Subcutaneous abdominal adipose tissue (tissue), 5 donors: ENCODE results near the gene SBK3.
"Not testable (repeated sequence)": the region's sequence is repeated elsewhere in the genome, so short reads cannot be mapped to it uniquely, and the experiment has no call there.

ENCODE experiments used
- H3K27ac ChIP-seq: one replicate; pipeline ENCODE4 v1.7.0; 2013; ENCODE audit warnings: low read depth, mild to moderate bottlenecking, inconsistent platforms, low read length, moderate library complexity
- H3K27me3 ChIP-seq, 5 donors: one replicate each; pipeline ENCODE4 v1.7.0; 2013; ENCODE audit warnings: low read length in 5 of 5, inconsistent platforms in 1 of 5; ENCODE audit not compliant: control insufficient read depth in 5 of 5, insufficient read depth in 4 of 5
- H3K36me3 ChIP-seq, 5 donors: one replicate each; pipeline ENCODE4 v1.7.0; 2013; ENCODE audit warnings: low read length in 5 of 5; ENCODE audit not compliant: control insufficient read depth in 5 of 5, insufficient read depth in 5 of 5
- H3K4me1 ChIP-seq, 5 donors: one replicate each; pipeline ENCODE4 v1.7.0; 2013; ENCODE audit warnings: low read length in 5 of 5, mild to moderate bottlenecking in 3 of 5, moderate library complexity in 1 of 5; ENCODE audit not compliant: control insufficient read depth in 5 of 5, insufficient read depth in 5 of 5
- H3K4me3 ChIP-seq, 5 donors: one replicate each; pipeline ENCODE4 v1.7.0; 2013; ENCODE audit warnings: low read length in 5 of 5, low read depth in 1 of 5
- H3K9ac ChIP-seq, 5 donors: one replicate each; pipeline ENCODE4 v1.7.0; 2013; ENCODE audit warnings: low read length in 5 of 5, mild to moderate bottlenecking in 4 of 5, moderate library complexity in 3 of 5
- H3K9me3 ChIP-seq, 5 donors: one replicate each; pipeline ENCODE4 v1.7.0; 2013; ENCODE audit warnings: low read length in 5 of 5; ENCODE audit not compliant: control insufficient read depth in 5 of 5
- donor health status: healthy.
- donor health status: healthy.
- donor health status: healthy.
- donor health status: healthy.
- donor health status: healthy.

The SBK3 gene

DNA sequence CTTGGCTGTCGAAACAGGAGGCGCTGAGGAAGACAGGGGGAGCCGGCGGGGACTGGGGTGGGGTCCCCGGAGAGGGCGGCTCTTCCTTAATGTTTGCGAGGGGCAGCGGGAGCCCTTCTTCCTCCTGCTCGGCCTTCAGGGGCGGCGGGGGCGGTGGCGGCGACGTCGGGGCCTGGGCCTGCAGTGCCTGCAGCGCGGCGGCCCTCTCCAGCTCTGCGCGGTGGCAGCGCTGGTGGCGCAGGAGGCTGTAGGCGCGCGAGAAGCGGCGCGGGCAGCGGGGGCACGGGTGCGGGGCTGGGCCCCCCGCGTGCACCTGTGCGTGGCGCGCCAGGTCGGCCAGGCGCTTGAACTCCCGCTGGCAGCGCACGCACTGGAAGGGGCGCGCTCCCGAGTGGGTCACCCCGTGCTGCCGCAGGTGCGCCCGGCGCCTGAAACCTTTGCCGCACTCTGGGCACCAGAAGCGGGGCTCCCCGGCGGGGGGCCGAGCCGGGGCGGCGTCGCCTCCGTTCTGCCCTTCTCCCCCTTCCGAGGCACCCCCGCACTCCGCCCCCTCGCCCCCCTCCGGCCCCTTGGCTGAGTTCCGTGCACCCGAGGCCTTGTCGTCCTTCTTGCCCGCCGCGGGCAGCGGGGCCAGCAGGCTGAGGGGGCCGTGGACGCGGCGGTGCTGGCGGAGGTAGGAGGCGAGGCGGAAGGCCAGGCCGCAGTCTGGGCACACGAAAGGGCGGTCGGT is 32.9 kb upstream of the SBK3 start:
- Histone ChIP-seq H3K27me3 (no peaks in the 10 kb centered on the region), H3K9me3 (peaks cover 0 to 2% (median 0%) of the 10 kb centered on the region in 5 donors), H3K27ac (no peak overlapping the region), H3K4me1 (peaks cover 2 to 25% (median 24%) of the 10 kb centered on the region in 5 donors), H3K9ac (no peak overlapping the region), H3K36me3 (peaks cover 0 to 22% (median 13%) of the 10 kb centered on the region in 5 donors), H3K4me3 (no peak overlapping the region)

DNA sequence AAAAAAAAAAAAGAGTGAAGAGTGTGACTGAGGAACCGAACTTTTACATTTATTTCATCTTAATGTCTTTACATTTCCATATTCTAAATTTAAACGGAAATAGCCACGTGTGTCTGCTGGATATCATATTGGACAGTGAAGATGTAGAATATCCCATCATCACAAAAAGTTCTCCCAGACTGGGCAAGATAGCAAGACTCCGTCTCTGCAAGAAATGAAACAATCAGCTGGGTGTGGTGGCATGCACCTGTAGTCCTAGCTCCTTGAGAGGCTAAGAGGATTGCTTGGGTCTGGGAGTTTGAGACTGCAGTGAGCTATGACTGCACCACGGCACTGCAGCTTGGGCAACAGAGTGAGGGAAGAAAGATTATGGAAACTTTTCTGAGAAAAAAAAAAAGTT is 31.4 kb upstream of the SBK3 start:
- no peak overlapping the region for H3K27ac ChIP-seq
- H3K27me3 ChIP-seq: no peaks in the 10 kb centered on the region
- peaks cover 0 to 2% (median 0%) of the 10 kb centered on the region in 5 donors for H3K9me3 ChIP-seq
- H3K9ac ChIP-seq: no peak overlapping the region
- no peak overlapping the region for H3K4me3 ChIP-seq
- H3K4me1 ChIP-seq: peaks cover 2 to 19% (median 18%) of the 10 kb centered on the region in 5 donors
- peaks cover 0 to 22% (median 13%) of the 10 kb centered on the region in 5 donors for H3K36me3 ChIP-seq

DNA sequence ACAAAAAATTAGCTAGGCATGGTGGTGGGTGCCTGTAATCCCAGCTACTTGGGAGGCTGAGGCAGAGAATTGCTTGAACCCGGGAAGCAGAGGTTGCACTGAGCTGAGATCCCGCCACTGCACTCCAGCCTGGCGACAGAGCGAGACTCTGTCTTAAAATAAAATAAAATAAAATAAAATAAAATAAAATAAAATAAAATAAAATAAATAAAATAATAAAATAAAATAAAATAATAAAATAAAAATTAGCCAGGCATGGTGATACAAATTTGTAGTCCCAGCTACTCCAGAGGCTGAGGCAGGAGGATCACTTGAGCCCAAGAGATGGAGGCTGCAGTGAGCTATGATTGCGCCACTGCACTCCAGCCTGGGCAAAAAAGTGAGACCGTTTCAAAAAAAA is 28.6 kb upstream of the SBK3 start:
- not testable (repeated sequence) for H3K9me3 ChIP-seq, H3K9ac ChIP-seq, H3K27me3 ChIP-seq, H3K4me3 ChIP-seq, H3K4me1 ChIP-seq, H3K27ac ChIP-seq
- peaks cover 0 to 21% (median 11%) of the 10 kb centered on the region in 5 donors for H3K36me3 ChIP-seq

DNA sequence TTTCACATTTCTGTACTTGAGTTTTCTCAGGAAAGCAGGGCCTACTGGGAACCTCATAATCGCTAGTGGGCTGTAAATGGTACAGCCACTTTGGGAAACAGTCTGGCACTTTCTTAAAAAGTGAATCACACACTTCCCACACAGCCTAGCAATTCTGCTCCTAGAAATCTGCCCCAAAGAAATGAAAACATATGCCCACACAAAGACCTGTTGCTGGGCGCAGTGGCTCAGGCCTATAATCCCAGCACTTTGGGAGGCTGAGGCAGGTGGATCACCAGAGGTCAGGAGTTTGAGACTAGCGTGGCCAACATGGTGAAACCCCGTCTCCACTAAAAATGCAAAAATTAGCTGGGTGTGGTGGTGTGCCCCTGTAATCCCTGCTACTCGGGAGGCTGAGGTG is 24.1 kb upstream of the SBK3 start:
- not testable (repeated sequence) for H3K27me3 ChIP-seq, H3K36me3 ChIP-seq, H3K9me3 ChIP-seq, H3K9ac ChIP-seq, H3K27ac ChIP-seq, H3K4me1 ChIP-seq, H3K4me3 ChIP-seq

DNA sequence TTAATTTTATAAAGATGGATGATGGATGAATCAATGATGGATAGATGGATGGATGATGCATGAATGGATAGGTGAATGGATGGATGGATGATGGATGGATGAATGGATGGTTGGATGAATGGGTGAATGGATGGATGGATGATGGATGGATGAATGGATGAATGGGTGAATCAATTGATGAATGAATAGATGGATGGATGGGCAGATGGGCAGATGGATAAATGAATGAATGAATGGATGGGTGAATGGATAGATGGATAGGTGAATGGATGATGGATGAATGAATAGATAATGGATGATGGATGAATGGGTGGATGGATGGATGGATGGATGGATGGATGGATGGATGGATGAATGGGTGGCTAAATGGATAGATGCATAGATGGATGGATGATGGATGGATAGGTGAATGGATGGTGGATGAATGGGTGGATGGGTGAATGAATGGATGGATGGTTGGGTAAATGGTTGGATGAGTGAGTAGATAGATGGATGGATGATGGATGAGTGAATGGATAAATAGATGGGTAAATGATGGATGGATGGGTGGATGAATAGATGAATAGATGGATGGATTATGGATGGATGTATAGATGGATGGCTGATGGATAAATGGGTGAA is 22.5 kb upstream of the SBK3 start:
- Histone ChIP-seq H3K9me3 (peaks cover 0 to 2% (median 0%) of the 10 kb centered on the region in 5 donors), H3K36me3 (no peaks in the 10 kb centered on the region)

DNA sequence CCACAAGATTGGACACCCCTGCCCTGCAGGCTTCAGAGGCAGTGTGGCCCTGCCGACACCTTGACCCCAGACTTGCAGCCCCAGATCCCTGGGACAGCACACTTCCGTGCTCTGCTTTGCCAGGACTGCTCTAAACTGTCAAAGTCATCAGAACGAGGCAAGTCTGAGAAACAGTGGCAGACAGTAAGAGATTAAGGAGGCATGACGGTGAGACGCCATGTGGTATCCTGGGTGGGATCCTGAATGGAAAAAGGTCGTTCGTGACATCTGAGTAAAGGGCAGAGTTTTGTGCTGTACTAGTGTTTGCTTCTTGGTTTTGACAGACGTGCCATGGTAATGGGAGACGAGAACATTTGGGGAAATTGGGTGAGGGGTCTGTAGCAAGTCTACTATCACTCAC is 21.5 kb upstream of the SBK3 start:
- Histone ChIP-seq H3K27ac (no peak overlapping the region), H3K27me3 (peaks cover 0 to 9% (median 0%) of the 10 kb centered on the region in 5 donors), H3K9me3 (peaks cover 0 to 2% (median 0%) of the 10 kb centered on the region in 5 donors), H3K9ac (no peak overlapping the region), H3K4me3 (no peak overlapping the region), H3K36me3 (no peaks in the 10 kb centered on the region), H3K4me1 (no peaks in the 10 kb centered on the region)

More for the DNA sequence above, 22.5 kb upstream of the SBK3 start:
- H3K9ac ChIP-seq: no peak overlapping the region
- no peaks in the 10 kb centered on the region for H3K4me1 ChIP-seq
- H3K27ac ChIP-seq: no peak overlapping the region
- peaks cover 0 to 9% (median 0%) of the 10 kb centered on the region in 5 donors for H3K27me3 ChIP-seq
- no peak overlapping the region for H3K4me3 ChIP-seq

DNA sequence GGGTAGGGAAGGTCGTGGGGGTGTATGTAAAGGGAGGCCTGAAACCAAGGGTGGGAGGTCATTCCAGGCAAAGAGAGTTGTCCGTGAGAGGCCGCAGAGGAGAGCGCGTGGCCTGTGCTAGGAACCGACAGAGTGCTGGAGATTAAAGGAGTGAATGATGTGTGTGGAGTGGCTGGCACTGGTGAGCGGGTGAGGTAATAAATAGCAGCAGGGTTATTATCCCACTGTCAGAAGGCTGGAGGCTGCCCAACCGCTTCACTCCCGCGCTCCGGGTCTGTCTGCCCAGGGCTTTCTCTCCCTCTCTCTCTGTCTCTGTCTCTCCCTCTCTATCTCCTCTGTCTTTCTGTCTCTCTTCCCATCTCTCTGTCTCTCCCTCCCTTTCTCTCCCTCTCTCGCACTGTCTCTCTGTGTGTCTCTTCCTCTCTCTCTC is 17.9 kb upstream of the SBK3 start:
- Histone ChIP-seq H3K27ac (no peak overlapping the region), H3K36me3 (no peaks in the 10 kb centered on the region), H3K4me1 (no peaks in the 10 kb centered on the region), H3K9me3 (peaks cover 0 to 8% (median 5%) of the 10 kb centered on the region in 5 donors), H3K27me3 (peaks cover 0 to 11% (median 4%) of the 10 kb centered on the region in 5 donors), H3K9ac (no peak overlapping the region), H3K4me3 (no peak overlapping the region)

DNA sequence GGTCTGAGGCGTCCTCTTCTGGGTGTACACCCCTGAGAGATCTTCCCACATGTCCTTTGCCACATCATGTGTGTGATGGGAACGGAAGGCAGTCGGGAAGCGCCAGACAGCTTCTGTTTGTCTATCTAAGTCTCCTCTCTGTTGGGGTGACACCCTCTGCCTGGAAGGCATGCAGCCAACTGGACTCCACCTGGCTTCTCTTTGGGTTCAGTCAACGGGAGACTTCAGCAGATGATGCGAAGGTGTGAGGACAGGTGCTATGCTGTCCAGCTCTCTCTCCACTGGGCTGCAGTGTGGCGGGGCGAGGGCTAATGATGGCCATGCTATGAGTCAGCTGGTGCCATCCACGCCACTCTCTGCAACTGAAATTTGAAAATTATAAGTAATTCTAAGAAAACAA is 14.3 kb upstream of the SBK3 start:
- H3K4me1 ChIP-seq: no peaks in the 10 kb centered on the region
- no peak overlapping the region for H3K27ac ChIP-seq
- no peaks in the 10 kb centered on the region for H3K36me3 ChIP-seq
- H3K9me3 ChIP-seq: peaks cover 0 to 8% (median 5%) of the 10 kb centered on the region in 5 donors
- no peak overlapping the region for H3K9ac ChIP-seq
- H3K4me3 ChIP-seq: no peak overlapping the region
- H3K27me3 ChIP-seq: peaks cover 0 to 5% (median 2%) of the 10 kb centered on the region in 5 donors

DNA sequence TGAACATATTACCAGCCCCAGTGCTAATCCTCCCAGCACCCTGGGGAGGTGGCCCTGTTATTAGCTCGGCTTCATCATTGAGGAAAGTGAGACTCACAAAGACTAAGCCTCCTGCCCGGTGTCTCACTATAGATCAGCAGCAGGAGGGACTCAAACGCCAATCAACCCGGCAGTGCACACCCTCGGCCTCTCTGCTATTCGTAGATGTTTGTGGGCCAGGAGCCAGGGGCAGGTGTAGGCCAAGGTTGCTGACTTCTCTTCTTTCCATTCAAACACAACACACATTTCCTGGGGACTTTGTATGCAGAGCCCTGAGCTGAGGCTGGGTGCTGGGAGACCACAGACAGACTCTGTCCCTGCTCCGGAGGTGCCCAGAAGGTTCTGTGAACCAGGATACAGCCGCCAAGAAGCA is 9.4 kb upstream of the SBK3 start:
- Histone ChIP-seq H3K9ac (no peak overlapping the region), H3K9me3 (no peaks in the 10 kb centered on the region), H3K27me3 (peaks cover 0 to 9% (median 5%) of the 10 kb centered on the region in 5 donors), H3K4me3 (no peak overlapping the region), H3K27ac (no peak overlapping the region), H3K36me3 (no peaks in the 10 kb centered on the region), H3K4me1 (peaks cover 0 to 6% (median under 1%) of the 10 kb centered on the region in 5 donors)

DNA sequence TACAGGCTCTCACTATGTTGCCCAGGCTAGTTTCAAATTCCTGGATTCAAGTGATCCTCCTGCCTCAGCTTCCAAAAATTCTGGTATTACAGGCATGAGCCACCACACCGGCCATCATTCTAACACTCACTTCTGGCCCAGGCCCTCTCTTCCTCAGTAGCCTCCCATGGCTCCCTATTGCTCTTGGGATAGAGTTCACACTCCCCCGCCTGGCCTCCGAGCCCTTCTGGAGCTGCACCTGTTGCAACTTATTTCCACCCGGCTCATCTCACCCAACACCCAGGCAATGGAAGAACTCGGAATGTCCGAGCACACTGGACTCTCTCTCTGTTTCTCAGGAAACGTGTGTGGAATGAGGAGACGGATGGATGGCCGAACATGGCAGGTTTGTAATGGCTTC is 9.0 kb upstream of the SBK3 start:
- Histone ChIP-seq H3K9ac (no peak overlapping the region), H3K4me3 (no peak overlapping the region), H3K27ac (no peak overlapping the region)

More for the DNA sequence above, 9.0 kb upstream of the SBK3 start:
- H3K9me3 ChIP-seq: no peaks in the 10 kb centered on the region
- peaks cover 0 to 10% (median 3%) of the 10 kb centered on the region in 5 donors for H3K4me1 ChIP-seq
- no peaks in the 10 kb centered on the region for H3K36me3 ChIP-seq
- peaks cover 0 to 9% (median 6%) of the 10 kb centered on the region in 5 donors for H3K27me3 ChIP-seq
